IMR-90 (cell line): ENCODE measurements around the gene GARNL3. TPM values are rescaled to one million over a fixed set of nuclear protein-coding genes. Genes with fewer than 3 reads are reported as not detected.

Experiments used
- ATAC-seq: fragments of 200-7000 bp; cut with Tn5 transposase; 2 replicates; pipeline ENCODE4 v1.9.1; 2020; ENCODE audit warnings: low read depth, mild to moderate bottlenecking, moderate library complexity
- BruUV-seq: library from RNA; stranded (reverse); fragments of 400-500 nt; replicated peaks from 2 replicates; lab custom pipeline; 2021; lab: Mats Ljungman, UMichigan
- CTCF ChIA-PET: fragments of 300-600 bp; formaldehyde crosslinking; extraction: SDS; loops from one replicate; lab custom pipeline; 2021; ENCODE audit warnings: antibody characterized with exemption; lab: Yijun Ruan, JAX
- POLR2A ChIA-PET: fragments of 300-600 bp; sonication (Branson Sonifier 250); formaldehyde crosslinking; loops from one replicate; lab custom pipeline; 2022; ENCODE audit warnings: antibody characterized with exemption; ENCODE audit not compliant: unreplicated experiment; lab: Charles Lee
- DNase-seq: peaks from one replicate; pipeline ENCODE4 v3.0.0; 2013
- H2AFZ ChIP-seq: replicated peaks from 2 replicates; pipeline ENCODE3; 2013; ENCODE audit warnings: low read length, mild to moderate bottlenecking; ENCODE audit not compliant: poor library complexity
- H2AK5ac ChIP-seq: 2 replicates; pipeline ENCODE4 v1.6.1; 2013; ENCODE audit warnings: low read depth, low read length, inconsistent platforms
- H2AK9ac ChIP-seq: replicated peaks from 2 replicates; pipeline ENCODE3; 2013; ENCODE audit warnings: mild to moderate bottlenecking, low read depth, low read length, moderate library complexity; ENCODE audit not compliant: poor library complexity
- H2BK120ac ChIP-seq: 2 replicates; pipeline ENCODE4 v1.6.1; 2013; ENCODE audit warnings: low read depth, low read length, inconsistent platforms
- H2BK15ac ChIP-seq: 3 replicates; pipeline ENCODE4 v1.6.1; 2013; ENCODE audit warnings: low read depth, low read length, inconsistent platforms
- H2BK20ac ChIP-seq: 2 replicates; pipeline ENCODE4 v1.6.1; 2013; ENCODE audit warnings: low read depth, mild to moderate bottlenecking, inconsistent platforms, low read length, moderate library complexity
- H2BK5ac ChIP-seq: 2 replicates; pipeline ENCODE4 v1.6.1; 2013; ENCODE audit warnings: mild to moderate bottlenecking, low read depth, low read length, inconsistent platforms; ENCODE audit not compliant: poor library complexity, severe bottlenecking
- H3K14ac ChIP-seq: replicated peaks from 2 replicates; pipeline ENCODE4 v1.6.1; 2013; ENCODE audit warnings: low read depth, low read length, inconsistent platforms
- H3K18ac ChIP-seq: 2 replicates; pipeline ENCODE4 v1.6.1; 2013; ENCODE audit warnings: low read depth, low read length, control low read depth
- H3K23ac ChIP-seq: 2 replicates; pipeline ENCODE4 v1.6.1; 2013; ENCODE audit warnings: low read depth, low read length, inconsistent platforms
- H3K27ac ChIP-seq: 2 replicates; pipeline ENCODE4 v1.5.1; 2013; ENCODE audit warnings: mild to moderate bottlenecking, control low read depth, low read length; ENCODE audit not compliant: insufficient read depth
- H3K27me3 ChIP-seq: 2 replicates; pipeline ENCODE4 v1.6.1; 2013; ENCODE audit warnings: low read length; ENCODE audit not compliant: control insufficient read depth, insufficient read depth
- H3K36me3 ChIP-seq: 2 replicates; pipeline ENCODE4 v1.6.1; 2013; ENCODE audit warnings: low read length, mixed read lengths; ENCODE audit not compliant: control insufficient read depth, insufficient read depth
- H3K4ac ChIP-seq: 2 replicates; pipeline ENCODE4 v1.6.1; 2013; ENCODE audit warnings: low read depth, low read length, inconsistent platforms
- H3K4me1 ChIP-seq: 2 replicates; pipeline ENCODE4 v1.6.1; 2013; ENCODE audit warnings: low read length, mixed read lengths; ENCODE audit not compliant: control insufficient read depth, insufficient read depth
- H3K4me2 ChIP-seq: 2 replicates; pipeline ENCODE4 v1.6.1; 2013; ENCODE audit warnings: low read depth, mild to moderate bottlenecking, control low read depth, low read length, moderate library complexity
- H3K4me3 ChIP-seq: 2 replicates; pipeline ENCODE4 v1.5.1; 2013; ENCODE audit warnings: low read depth, mild to moderate bottlenecking, control low read depth, low read length, moderate library complexity; ENCODE audit not compliant: insufficient read depth
- H3K56ac ChIP-seq: 2 replicates; pipeline ENCODE4 v1.6.1; 2013; ENCODE audit warnings: low read length, inconsistent platforms; ENCODE audit not compliant: insufficient read depth; ENCODE audit errors: extremely low read depth
- H3K79me1 ChIP-seq, 2 experiments: 2 replicates each; pipeline ENCODE4 v1.6.1; 2013; ENCODE audit warnings: low read length in 2 of 2, inconsistent platforms in 1 of 2, low read depth in 1 of 2
- H3K9ac ChIP-seq: 2 replicates; pipeline ENCODE4 v1.6.1; 2013; ENCODE audit warnings: low read depth, low read length, control low read depth
- H3K9me1 ChIP-seq: 2 replicates; pipeline ENCODE4 v1.6.1; 2013; ENCODE audit warnings: low read length, inconsistent platforms; ENCODE audit not compliant: insufficient read depth
- H3K9me3 ChIP-seq: 2 replicates; pipeline ENCODE4 v1.6.1; 2013; ENCODE audit warnings: low read length; ENCODE audit not compliant: control insufficient read depth, insufficient read depth
- H4K20me1 ChIP-seq: 2 replicates; pipeline ENCODE4 v1.6.1; 2013; ENCODE audit warnings: low read length, inconsistent platforms; ENCODE audit not compliant: insufficient read depth
- H4K5ac ChIP-seq: 2 replicates; pipeline ENCODE4 v1.6.1; 2013; ENCODE audit warnings: mild to moderate bottlenecking, low read depth, low read length, control low read depth
- H4K8ac ChIP-seq, 2 experiments: 2 replicates each; pipeline ENCODE4 v1.6.1; 2013; ENCODE audit warnings: low read depth in 2 of 2, low read length in 2 of 2, control low read depth in 1 of 2, inconsistent platforms in 1 of 2
- H4K91ac ChIP-seq: 2 replicates; pipeline ENCODE4 v1.6.1; 2013; ENCODE audit warnings: low read depth, low read length, inconsistent platforms; ENCODE audit not compliant: insufficient read depth
- CEBPB ChIP-seq: IDR thresholded peaks from 2 replicates; pipeline ENCODE4 v1.6.1; 2012; ENCODE audit warnings: low read depth, low read length, improper control_type of control experiment
- CHD1 ChIP-seq: IDR thresholded peaks from 2 replicates; pipeline ENCODE4 v1.6.1; 2012; ENCODE audit warnings: low read depth, low read length, improper control_type of control experiment
- FOS ChIP-seq: fragments of 150-350 bp; IDR thresholded peaks from 2 replicates; pipeline ENCODE4 v1.6.1; 2016; ENCODE audit warnings: low read depth, low read length
- MAFK ChIP-seq: IDR thresholded peaks from 2 replicates; pipeline ENCODE4 v1.6.1; 2012; ENCODE audit warnings: low read depth, low read length, improper control_type of control experiment
- MAZ ChIP-seq: IDR thresholded peaks from 2 replicates; pipeline ENCODE4 v1.6.1; 2012; ENCODE audit warnings: low read depth, mild to moderate bottlenecking, low read length, improper control_type of control experiment, moderate library complexity, borderline replicate concordance
- MXI1 ChIP-seq: IDR thresholded peaks from 2 replicates; pipeline ENCODE4 v1.6.1; 2012; ENCODE audit warnings: low read depth, mild to moderate bottlenecking, low read length, moderate library complexity, borderline replicate concordance
- NFE2L2 ChIP-seq: fragments of 150-350 bp; IDR thresholded peaks from 2 replicates; pipeline ENCODE4 v1.6.1; 2016; ENCODE audit warnings: low read depth, mild to moderate bottlenecking, low read length
- POLR2A ChIP-seq: IDR thresholded peaks from 2 replicates; pipeline ENCODE4 v1.6.1; 2012; ENCODE audit warnings: mild to moderate bottlenecking, low read depth, low read length
- RCOR1 ChIP-seq: IDR thresholded peaks from 2 replicates; pipeline ENCODE4 v1.6.1; 2012; ENCODE audit warnings: mild to moderate bottlenecking, low read length, improper control_type of control experiment; ENCODE audit not compliant: insufficient replicate concordance
- RFX5 ChIP-seq: IDR thresholded peaks from 2 replicates; pipeline ENCODE4 v1.8.0; 2012; ENCODE audit warnings: low read depth, mild to moderate bottlenecking, low read length, moderate library complexity
- SMC3 ChIP-seq: fragments of 150-350 bp; IDR thresholded peaks from 2 replicates; pipeline ENCODE4 v1.6.1; 2016; ENCODE audit warnings: low read depth, mild to moderate bottlenecking, antibody characterized with exemption, low read length, moderate library complexity
- WGBS, 2 experiments: methylation state at CpG; one replicate each; pipeline versions ENCODE4 v1.1.5 to v1.1.7; 2013; ENCODE audit warnings: missing lambda C conversion rate in 2 of 2; ENCODE audit not compliant: insufficient read length in 1 of 2; ENCODE audit errors: extremely low coverage in 2 of 2; 5-methylcytosine and 5-hydroxymethylcytosine counted together
- dilution Hi-C: fragments of 300-500 bp; cut with HindIII; formaldehyde crosslinking; loops from one replicate; pipeline ENCODE4 v1.14.3; 2018; ENCODE audit warnings: low sequenced_read_pairs; ENCODE audit not compliant: unreplicated experiment
- in situ Hi-C: fragments of 300-500 bp; cut with MboI; formaldehyde crosslinking; loops from 3 replicates; pipeline ENCODE4 v1.14.3; 2019; ENCODE audit warnings: low sequenced_read_pairs, inconsistent platforms, mixed read lengths
- intact Hi-C: fragments of 100-400 bp; cut with micrococcal nuclease; formaldehyde crosslinking; loops from 2 replicates; pipeline ENCODE4 v1.10.0; 2022
- polyA plus RNA-seq, 3 experiments: library from polyadenylated mRNA; depleted of rRNA; stranded (reverse); fragments of >200 nt; gene quantifications; 2 replicates each; pipeline ENCODE4 v1.2.3, GENCODE V29; 2012; ENCODE audit warnings: low replicate concordance in 1 of 3
- total RNA-seq: library from RNA; depleted of rRNA; stranded (reverse); fragments of >200 nt; gene quantifications from 2 replicates; pipeline ENCODE4 v1.2.3, GENCODE V29; 2012
- TF ChIP-seq, protein P1 (sequence below): fragments of 150-350 bp; IDR thresholded peaks from 2 replicates; pipeline ENCODE4 v1.6.1; 2016; ENCODE audit warnings: low read depth, mild to moderate bottlenecking, low read length, moderate library complexity, borderline replicate concordance
- TF ChIP-seq, protein P2 (sequence below): fragments of 150-350 bp; IDR thresholded peaks from 2 replicates; pipeline ENCODE4 v1.6.1; 2017; ENCODE audit warnings: mild to moderate bottlenecking, antibody characterized with exemption, low read length, low read depth

GARNL3 gene
- total and polyA plus RNA-seq, 2 of the 4 experiments (the other 2 are of a cell fraction) = 1.9 to 5.0 TPM

DNA sequence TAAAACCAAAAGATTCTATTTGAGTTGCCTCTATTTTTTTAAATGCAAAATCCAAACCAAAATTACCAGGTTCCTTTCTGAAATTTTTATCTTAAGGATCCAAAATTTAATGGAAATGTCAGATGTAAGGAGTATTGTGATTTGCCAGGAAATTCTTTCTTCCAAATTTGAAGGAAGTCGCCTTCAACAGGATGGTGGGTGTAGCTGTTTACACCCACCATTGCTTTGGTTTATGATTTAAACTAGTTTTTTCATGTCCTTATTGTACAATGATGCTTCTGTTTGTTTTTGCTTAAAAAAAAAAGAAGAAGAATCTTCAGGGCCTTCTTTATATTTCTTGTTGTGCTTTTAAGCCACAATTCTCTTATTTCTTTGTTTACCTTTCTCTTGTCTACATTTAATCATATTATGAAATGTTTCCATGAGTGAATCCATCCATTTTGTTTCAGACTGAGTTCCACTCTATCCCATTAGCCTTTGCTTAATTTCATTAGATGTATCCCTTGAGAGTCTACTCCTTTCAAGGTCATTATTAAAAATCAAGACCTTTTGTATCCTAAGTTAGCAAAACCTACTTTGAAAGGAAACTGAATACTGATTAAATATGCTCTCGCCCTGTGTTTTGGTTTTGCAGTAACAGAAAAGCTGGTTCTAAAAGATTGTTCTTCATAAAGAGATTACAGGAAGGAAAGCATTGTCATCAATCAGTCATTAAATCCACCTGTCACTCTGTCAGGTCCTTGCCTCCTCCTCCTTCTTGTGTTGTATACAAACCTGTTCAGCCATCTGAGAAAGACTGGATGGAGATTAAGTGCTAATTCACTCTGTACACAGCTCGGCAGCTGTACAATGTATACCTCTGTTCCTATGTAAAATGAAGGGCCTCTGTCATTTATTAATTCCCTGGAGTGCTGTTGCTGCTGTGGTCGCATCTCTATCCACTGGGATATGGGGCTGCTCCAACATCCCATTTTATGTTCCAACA, 86.9 kb downstream of the GARNL3 start:
- Histone ChIP-seq H2BK15ac (no peak overlapping the region), H3K36me3 (no peaks in the 10 kb centered on the region), H4K8ac (no peak overlapping the region), H2AFZ (no peak overlapping the region), H3K9me1 (no peaks in the 10 kb centered on the region; the same call in 1 of the 2 replicates), H2BK5ac (no peak overlapping the region), H3K56ac (no peak overlapping the region), H2BK20ac (no peak overlapping the region), H3K18ac (no peak overlapping the region), H3K4me2 (no peak overlapping the region), H2AK9ac (no peak overlapping the region), H3K9me3 (no peaks in the 10 kb centered on the region), H4K5ac (no peak overlapping the region), H2AK5ac (no peak overlapping the region), H3K14ac (no peak overlapping the region), H3K4me1 (no peaks in the 10 kb centered on the region; the same call in 1 of the 2 replicates), H3K27ac (no peak overlapping the region), H4K20me1 (no peaks in the 10 kb centered on the region), H3K4ac (no peak overlapping the region), H2BK120ac (no peak overlapping the region), H3K79me1 (no peaks in the 10 kb centered on the region), H3K4me3 (no peak overlapping the region), H3K27me3 (no peaks in the 10 kb centered on the region; the same call in 1 of the 2 replicates), H4K91ac (no peak overlapping the region), H3K9ac (no peak overlapping the region), H3K23ac (no peak overlapping the region)
- in situ Hi-C loops (no loop called here), intact Hi-C loops (no loop called here), dilution Hi-C loops (no loop called here)
- ATAC-seq (no peak), DNase-seq (no peak)
- WGBS, 2 experiments = no CpG with 5 or more reads among the region's 4 CpGs
- TF ChIP-seq SMC3 = no peak
- no peak for TF ChIP-seq CEBPB
- TF ChIP-seq POLR2A = no peak
- TF ChIP-seq MAFK = no peak
- TF ChIP-seq, protein P1, sequence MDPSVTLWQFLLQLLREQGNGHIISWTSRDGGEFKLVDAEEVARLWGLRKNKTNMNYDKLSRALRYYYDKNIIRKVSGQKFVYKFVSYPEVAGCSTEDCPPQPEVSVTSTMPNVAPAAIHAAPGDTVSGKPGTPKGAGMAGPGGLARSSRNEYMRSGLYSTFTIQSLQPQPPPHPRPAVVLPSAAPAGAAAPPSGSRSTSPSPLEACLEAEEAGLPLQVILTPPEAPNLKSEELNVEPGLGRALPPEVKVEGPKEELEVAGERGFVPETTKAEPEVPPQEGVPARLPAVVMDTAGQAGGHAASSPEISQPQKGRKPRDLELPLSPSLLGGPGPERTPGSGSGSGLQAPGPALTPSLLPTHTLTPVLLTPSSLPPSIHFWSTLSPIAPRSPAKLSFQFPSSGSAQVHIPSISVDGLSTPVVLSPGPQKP = no peak
- TF ChIP-seq FOS = no peak
- no peak for TF ChIP-seq NFE2L2
- TF ChIP-seq RCOR1 = no peak
- no peak for TF ChIP-seq MAZ
- TF ChIP-seq MXI1 = no peak
- no peak for TF ChIP-seq RFX5
- TF ChIP-seq, protein P2, sequence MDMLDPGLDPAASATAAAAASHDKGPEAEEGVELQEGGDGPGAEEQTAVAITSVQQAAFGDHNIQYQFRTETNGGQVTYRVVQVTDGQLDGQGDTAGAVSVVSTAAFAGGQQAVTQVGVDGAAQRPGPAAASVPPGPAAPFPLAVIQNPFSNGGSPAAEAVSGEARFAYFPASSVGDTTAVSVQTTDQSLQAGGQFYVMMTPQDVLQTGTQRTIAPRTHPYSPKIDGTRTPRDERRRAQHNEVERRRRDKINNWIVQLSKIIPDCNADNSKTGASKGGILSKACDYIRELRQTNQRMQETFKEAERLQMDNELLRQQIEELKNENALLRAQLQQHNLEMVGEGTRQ = no peak
- no peak for TF ChIP-seq CHD1
- BruUV-seq = no TSS peak
- CTCF ChIA-PET = no interaction called here
- POLR2A ChIA-PET = no interaction called here
